K562 (cell line): ENCODE results near the gene NES. TPM values are rescaled to one million over a fixed set of nuclear protein-coding genes. Genes with fewer than 3 reads are reported as not detected.

Source experiments
- BCLAF1 ChIP-seq, 2 experiments: fragments of 450-650 bp in 1 of 2; IDR thresholded peaks; 2 replicates each; pipeline ENCODE4 v1.6.1; 2011 to 2017; ENCODE audit warnings: low read depth in 2 of 2, antibody characterized with exemption in 1 of 2, borderline replicate concordance in 1 of 2, low read length in 1 of 2, mild to moderate bottlenecking in 1 of 2, mixed read lengths in 1 of 2; ENCODE audit not compliant: control insufficient read depth in 1 of 2
- CREB3 ChIP-seq: fragments of 450-650 bp; conservative IDR thresholded peaks from 2 replicates; pipeline ENCODE4 v1.6.1; 2016; ENCODE audit warnings: missing genetic modification characterization, low read depth, mild to moderate bottlenecking, missing compliant biosample characterization, moderate library complexity
- CUX1 ChIP-seq: fragments of 200-800 bp; sonication (Bioruptor generic); IDR thresholded peaks from 2 replicates; pipeline ENCODE4 v1.6.1; 2016; ENCODE audit warnings: missing genetic modification characterization, missing compliant biosample characterization
- GABPB1 ChIP-seq: sonication (generic); formaldehyde crosslinking; IDR thresholded peaks from 2 replicates; pipeline ENCODE4 v1.8.0; 2022; ENCODE audit warnings: mild to moderate bottlenecking, missing genetic modification reagents
- GTF2B ChIP-seq: IDR thresholded peaks from 2 replicates; pipeline ENCODE4 v1.6.1; 2011; ENCODE audit not compliant: insufficient read length; ENCODE audit errors: extremely low read depth
- ILF3 ChIP-seq: fragments of 450-650 bp; IDR thresholded peaks from 2 replicates; pipeline ENCODE4 v1.6.1; 2018; ENCODE audit warnings: antibody characterized with exemption, mild to moderate bottlenecking, moderate library complexity, borderline replicate concordance
- JUN ChIP-seq, 2 experiments: sonication (generic) in 1 of 2; formaldehyde crosslinking in 1 of 2; IDR thresholded peaks; 2 replicates each; pipeline versions ENCODE4 v1.6.1 to v1.8.0; 2012 to 2022; ENCODE audit warnings: borderline replicate concordance in 2 of 2, mild to moderate bottlenecking in 2 of 2, improper control_type of control experiment in 1 of 2, low read depth in 1 of 2, low read length in 1 of 2, missing genetic modification reagents in 1 of 2
- MTA2 ChIP-seq: fragments of 450-650 bp; IDR thresholded peaks from 2 replicates; pipeline ENCODE4 v1.6.1; 2016; ENCODE audit warnings: low read depth
- RHOXF2B ChIP-seq: fragments of 250-450 bp; sonication (Bioruptor Pico); conservative IDR thresholded peaks from 2 replicates; pipeline ENCODE4 v1.5.1; 2021
- TCF7L2 ChIP-seq: fragments of 150-350 bp; IDR thresholded peaks from 2 replicates; pipeline ENCODE4 v1.6.1; 2016; ENCODE audit warnings: low read depth, mild to moderate bottlenecking, low read length, moderate library complexity
- TRIM24 ChIP-seq, 2 experiments: fragments of 450-650 bp; IDR thresholded peaks; 2 replicates each; pipeline ENCODE4 v1.6.1; 2016
- ZNF23 ChIP-seq: fragments of 250-450 bp; sonication (Bioruptor Pico); IDR thresholded peaks from 2 replicates; pipeline ENCODE4 v1.4.0; 2020; ENCODE audit warnings: mild to moderate bottlenecking
- ZNF584 ChIP-seq: fragments of 200-800 bp; sonication (Bioruptor generic); IDR thresholded peaks from 2 replicates; pipeline ENCODE4 v1.6.1; 2016; ENCODE audit warnings: low read depth, mild to moderate bottlenecking, missing genetic modification characterization, missing compliant biosample characterization
- polyA plus RNA-seq, 8 experiments: library from polyadenylated mRNA; depleted of rRNA in 4 of 8; stranded (reverse) in 5 of 8; unstranded in 3 of 8; fragments of >200 nt; fragmentation: Nextera tagmentation in 2 of 8; fragmentation: Illumina TruSeq in 1 of 8; extraction: Ambion mirVana in 2 of 8; extraction: Trizol in 1 of 8; gene quantifications; 2 replicates each; pipeline versions ENCODE4 v1.2.1 to v1.2.3, GENCODE V29; 2011 to 2014; ENCODE audit warnings: inconsistent platforms in 1 of 8, missing spikeins in 1 of 8
- total RNA-seq, 7 experiments: library from RNA; depleted of rRNA in 6 of 7; stranded (reverse); fragments of >200 nt in 6 of 7; fragmentation: Illumina TruSeq in 2 of 7; extraction: Trizol in 2 of 7; gene quantifications; 2 replicates each; pipeline versions ENCODE4 v1.2.1 to v1.2.3, GENCODE V29; 2011 to 2021; ENCODE audit warnings: low replicate concordance in 1 of 7

NES gene
- total and polyA plus RNA-seq, 9 of the 15 experiments (the other 6 are each of a cell fraction or from before 2014, with no cell fraction given): 0.10 to 8.6 (median 4.2) TPM

- TF ChIP-seq JUN (IDR thresholded peaks at IDR 0.05; ENCODE audit: borderline replicate concordance, low read depth, low read length): peak; percentile 30; the same call in 1 of the 2 replicates
- no peak for TF ChIP-seq JUN (CRISPR knock-in tag; IDR thresholded peaks at IDR 0.05; ENCODE audit: borderline replicate concordance)
- 0 out of 2 replicates have a peak, but pooled peaks have one; percentile 72 for TF ChIP-seq RHOXF2B (CRISPR knock-in tag)
- peak; percentile 58 for TF ChIP-seq GABPB1
- TF ChIP-seq GTF2B: no peak
- TF ChIP-seq CREB3 (tag): peak; percentile 92
- TF ChIP-seq TCF7L2: no peak
- TF ChIP-seq ZNF584: 0 out of 2 replicates have a peak, but pooled peaks have one; percentile 48
- no peak for TF ChIP-seq BCLAF1 (IDR thresholded peaks at IDR 0.05; ENCODE audit: borderline replicate concordance in 1 of 2, control insufficient read depth in 1 of 2, low read depth in 2 of 2, low read length in 1 of 2)
- 0 out of 2 replicates have a peak, but pooled peaks have one; percentile 31 for TF ChIP-seq CUX1 (CRISPR knock-in tag)
- TF ChIP-seq MTA2: no peak
- TF ChIP-seq ZNF23 (CRISPR knock-in tag): no peak
- TF ChIP-seq ILF3: no peak
- TF ChIP-seq TRIM24 (IDR thresholded peaks at IDR 0.05): peak in 1 of 2 experiments; percentile 80; a peak in 2 of 4 replicates
These were observed 16.9 kb upstream of the NES start (continued) for GRCh38 chr1:156693848-156694689.
